Brain microvascular endothelial cell (primary cell): ENCODE data around the gene KIF5C.

ENCODE experiments used
- DNase-seq: peaks from one replicate; pipeline ENCODE4 v3.0.0-alpha.2; 2020
- H3K27ac ChIP-seq: fragments of 250-450 bp; sonication (Bioruptor Pico); 2 replicates; pipeline ENCODE4 v1.5.1; 2020; ENCODE audit warnings: mild to moderate bottlenecking, moderate library complexity
- H3K27me3 ChIP-seq: fragments of 250-450 bp; sonication (Bioruptor Pico); replicated peaks from 2 replicates; pipeline ENCODE4 v1.5.1; 2020; ENCODE audit warnings: mild to moderate bottlenecking
- H3K36me3 ChIP-seq: fragments of 250-450 bp; sonication (Bioruptor Pico); replicated peaks from 2 replicates; pipeline ENCODE4 v1.5.1; 2020; ENCODE audit warnings: mild to moderate bottlenecking
- H3K4me3 ChIP-seq: 2 replicates; pipeline ENCODE4 v1.5.1; 2011; ENCODE audit warnings: low read depth, mild to moderate bottlenecking, control low read depth, low read length, moderate library complexity
- CTCF ChIP-seq: IDR thresholded peaks from 2 replicates; pipeline ENCODE4 v1.5.1; 2011; ENCODE audit warnings: low read depth, mild to moderate bottlenecking, moderate library complexity, low read length, control low read depth, inconsistent platforms; ENCODE audit errors: missing control alignments
- in situ Hi-C: cut with HindIII; loops from 2 replicates; pipeline ENCODE4 v1.10.0; 2017; ENCODE audit warnings: low sequenced_read_pairs, low pct_ligation_motif_present

The KIF5C gene

GRCh38 chr2:149015926-149016563 lies 141.0 kb downstream of the KIF5C start:
- in situ Hi-C loops = no loop called here
- no peak overlapping the region for H3K27ac ChIP-seq
- TF ChIP-seq CTCF = no peak
- DNase-seq = no peak
- no peak overlapping the region for H3K4me3 ChIP-seq
- no peaks in the 10 kb centered on the region for H3K36me3 ChIP-seq
- no peaks in the 10 kb centered on the region for H3K27me3 ChIP-seq

GRCh38 chr2:149017116-149017985 lies 142.3 kb downstream of the KIF5C start:
- DNase-seq = peak; percentile 81
- H3K36me3 ChIP-seq = no peaks in the 10 kb centered on the region
- in situ Hi-C loops = no loop called here
- TF ChIP-seq CTCF = peak; percentile 90
- H3K4me3 ChIP-seq = no peak overlapping the region
- no peak overlapping the region for H3K27ac ChIP-seq
- H3K27me3 ChIP-seq = no peaks in the 10 kb centered on the region

- no peak for TF ChIP-seq CTCF
- no peak overlapping the region for H3K4me3 ChIP-seq
- DNase-seq = no peak
- H3K27ac ChIP-seq = no peak overlapping the region
- in situ Hi-C loops = no loop called here
- no peaks in the 10 kb centered on the region for H3K27me3 ChIP-seq
- H3K36me3 ChIP-seq = no peaks in the 10 kb centered on the region
Observed at GRCh38 chr2:149018981-149019380, 144.0 kb downstream of the KIF5C start.

- no peak for TF ChIP-seq CTCF
- DNase-seq = no peak
- H3K36me3 ChIP-seq = no peaks in the 10 kb centered on the region
- no peak overlapping the region for H3K27ac ChIP-seq
- H3K4me3 ChIP-seq = no peak overlapping the region
- in situ Hi-C loops = no loop called here
- H3K27me3 ChIP-seq = no peaks in the 10 kb centered on the region
Observed at GRCh38 chr2:149019768-149020167, 144.7 kb downstream of the KIF5C start.

GRCh38 chr2:149020432-149020851 lies 145.4 kb downstream of the KIF5C start:
- Histone ChIP-seq H3K36me3 (no peaks in the 10 kb centered on the region), H3K27me3 (no peaks in the 10 kb centered on the region), H3K4me3 (no peak overlapping the region), H3K27ac (no peak overlapping the region)
- in situ Hi-C loops = no loop called here
- no peak for TF ChIP-seq CTCF
- no peak for DNase-seq
